Measurements from ENCODE around the gene DDIT4.
"Not testable (repeated sequence)": the region's sequence is repeated elsewhere in the genome, so short reads cannot be mapped to it uniquely, and the experiment has no call there.

DDIT4 gene

DNA sequence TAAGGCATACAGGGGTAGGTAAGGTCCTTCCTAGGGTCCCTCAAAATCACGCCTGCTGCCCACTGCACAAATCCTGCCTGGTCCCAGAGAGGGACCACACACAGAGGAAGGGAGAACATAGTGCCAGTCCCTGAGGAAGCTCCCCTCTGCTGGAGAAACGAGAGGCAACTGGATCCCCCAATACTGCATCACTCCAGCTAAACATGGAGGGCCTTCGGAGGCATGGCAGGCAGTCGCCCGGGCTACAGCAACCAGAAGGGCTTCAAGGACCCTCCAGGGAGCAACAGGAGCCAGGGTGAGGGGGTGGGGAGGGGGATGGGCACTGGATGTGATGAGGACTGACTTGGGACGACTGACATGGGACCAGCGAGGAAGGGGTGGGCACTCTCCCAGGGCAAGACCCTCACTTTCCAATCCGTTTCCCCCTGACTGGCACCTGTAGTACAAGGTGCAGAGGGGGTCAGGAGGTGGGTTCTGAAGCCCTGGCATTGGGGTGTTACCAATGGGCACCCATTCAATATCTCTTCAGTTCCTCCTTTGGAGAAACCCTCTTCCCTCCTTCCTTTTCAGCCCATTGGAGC is 21.7 kb downstream of the DDIT4 start:
- DNase-seq (ENCODE audit: low spot score), result no peak

DNA sequence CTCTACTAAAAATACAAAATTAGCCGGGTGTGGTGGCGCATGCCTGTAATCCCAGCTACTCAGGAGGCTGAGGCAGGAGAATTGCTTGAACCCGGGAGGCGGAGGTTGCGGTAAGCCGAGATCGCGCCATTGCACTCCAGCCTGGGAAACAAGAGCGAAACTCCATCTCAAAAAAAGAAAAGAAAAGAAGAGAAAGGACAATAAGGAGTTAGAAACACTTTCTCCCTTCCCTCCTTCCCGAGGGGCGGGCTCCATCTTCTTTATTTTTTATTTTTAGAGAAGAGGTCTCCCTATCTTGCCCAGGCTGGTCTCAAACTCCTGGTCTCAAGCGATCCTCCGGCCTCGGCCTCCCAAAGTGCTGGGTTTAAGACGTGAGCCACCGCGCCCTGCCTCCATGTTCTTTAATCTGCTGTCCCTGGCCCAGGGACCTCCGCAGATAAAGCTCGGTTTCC is 23.1 kb downstream of the DDIT4 start:
- DNase-seq (ENCODE audit: low spot score), result not testable (repeated sequence)

DNA sequence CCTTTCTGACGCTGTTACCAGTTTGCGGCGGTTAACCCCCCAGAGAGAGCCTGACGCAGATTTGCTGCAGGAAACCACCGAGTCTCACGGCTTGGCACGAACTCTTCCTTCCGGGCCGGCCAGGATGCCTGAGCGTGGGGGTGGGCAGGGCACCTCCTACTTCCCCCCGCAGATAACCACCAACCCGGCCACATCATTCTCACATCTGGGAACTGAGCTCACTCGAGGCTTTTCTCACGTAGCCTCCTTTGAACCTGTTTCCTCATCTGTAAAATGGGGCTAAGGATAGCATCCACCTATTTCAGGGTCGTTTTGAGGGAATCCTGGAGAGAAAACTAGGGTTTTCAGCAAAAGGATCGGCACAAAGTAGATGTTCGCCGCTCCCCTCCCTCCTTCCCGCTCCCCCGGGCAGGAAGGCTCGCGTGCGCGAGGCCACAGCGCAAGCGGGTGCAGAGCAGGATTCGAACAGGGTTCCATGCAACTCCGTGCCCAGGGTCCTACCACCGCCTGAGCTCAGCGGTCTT is 23.6 kb downstream of the DDIT4 start:
- peak; percentile 63 for DNase-seq (ENCODE audit: low spot score)

DNA sequence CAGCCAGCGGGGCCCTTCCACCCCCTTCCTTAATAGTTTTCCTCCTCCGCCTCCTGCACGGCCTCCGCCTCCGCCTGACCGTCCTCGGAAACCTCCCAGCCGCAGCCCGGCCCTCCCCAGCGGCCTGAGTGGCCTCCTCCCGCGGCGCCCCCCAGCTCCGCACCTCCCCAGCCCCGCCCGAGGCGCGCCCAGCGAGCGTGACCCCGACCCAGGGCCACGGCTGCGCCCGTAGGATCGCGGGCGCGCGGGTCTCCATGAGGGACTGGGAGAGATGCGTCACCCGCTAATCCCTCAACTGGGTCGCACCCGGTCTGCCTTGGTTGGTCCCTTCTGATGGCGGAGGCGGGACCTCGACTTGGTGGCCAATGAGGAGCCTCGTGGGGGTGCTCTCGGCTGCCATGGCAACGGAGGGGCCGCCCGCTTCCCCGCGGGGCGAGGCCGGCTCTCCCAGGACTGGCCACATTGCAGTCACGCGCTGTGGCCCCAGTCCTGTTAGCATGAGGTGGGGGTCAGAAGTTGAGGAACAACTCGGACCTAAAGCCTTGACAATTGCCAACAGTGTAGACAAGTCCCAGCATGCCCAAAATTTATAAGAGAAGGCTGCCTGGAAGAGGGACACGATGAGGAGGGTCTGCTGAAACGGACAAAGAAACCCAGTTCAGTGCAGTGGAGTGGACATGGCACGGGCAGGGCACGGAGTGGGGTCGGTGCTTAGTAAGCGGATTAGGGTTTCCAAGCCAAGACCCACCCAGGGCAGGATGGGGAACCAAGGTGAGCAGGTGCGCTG is 24.3 kb downstream of the DDIT4 start:
- peak; percentile 96 for DNase-seq (ENCODE audit: low spot score)

DNA sequence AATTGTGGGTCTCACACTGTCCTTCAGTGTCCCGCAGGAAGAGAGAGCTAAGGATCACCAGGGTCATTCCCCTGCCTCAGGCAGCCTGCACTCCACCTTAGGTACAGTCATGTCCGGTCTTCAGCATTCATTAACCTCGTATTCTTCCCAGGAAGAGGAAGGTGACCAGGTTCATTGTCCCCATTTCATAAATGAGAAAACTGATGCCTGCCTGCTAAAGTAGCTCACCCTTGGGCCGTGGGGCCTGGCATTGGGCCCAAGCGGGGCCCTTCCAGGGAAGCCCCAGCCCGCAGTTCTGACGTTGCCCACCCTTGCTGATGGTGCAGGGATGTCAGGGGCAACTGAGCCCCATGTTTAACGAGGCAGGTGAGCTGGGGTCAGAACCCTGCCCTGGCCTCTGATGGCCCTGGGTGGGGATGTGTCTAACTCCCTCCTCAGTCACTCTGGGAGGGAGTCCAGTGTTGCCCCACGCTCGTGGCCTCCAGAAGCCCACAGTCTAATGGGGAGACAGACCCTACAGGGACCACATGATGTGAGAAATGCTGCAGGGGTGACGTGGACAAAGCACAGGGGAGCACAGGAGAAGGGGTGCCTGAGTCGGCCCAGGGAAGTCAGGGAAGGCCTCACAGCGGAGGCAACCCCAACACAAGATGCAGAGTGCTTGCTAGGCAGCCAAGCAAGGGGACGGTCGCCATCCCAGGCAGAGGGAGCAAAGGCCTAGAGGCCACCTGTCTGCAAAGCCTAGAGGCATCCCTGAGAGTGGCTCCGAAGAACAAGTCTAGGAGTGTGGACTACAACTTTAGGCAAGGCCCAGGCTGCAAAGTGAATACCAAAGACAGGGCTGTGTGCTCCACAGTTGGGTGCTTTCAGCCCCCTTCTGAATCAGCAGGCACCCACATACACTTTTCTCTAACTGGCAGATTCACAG is 25.1 kb downstream of the DDIT4 start:
- DNase-seq (ENCODE audit: low spot score), result no peak

DNA sequence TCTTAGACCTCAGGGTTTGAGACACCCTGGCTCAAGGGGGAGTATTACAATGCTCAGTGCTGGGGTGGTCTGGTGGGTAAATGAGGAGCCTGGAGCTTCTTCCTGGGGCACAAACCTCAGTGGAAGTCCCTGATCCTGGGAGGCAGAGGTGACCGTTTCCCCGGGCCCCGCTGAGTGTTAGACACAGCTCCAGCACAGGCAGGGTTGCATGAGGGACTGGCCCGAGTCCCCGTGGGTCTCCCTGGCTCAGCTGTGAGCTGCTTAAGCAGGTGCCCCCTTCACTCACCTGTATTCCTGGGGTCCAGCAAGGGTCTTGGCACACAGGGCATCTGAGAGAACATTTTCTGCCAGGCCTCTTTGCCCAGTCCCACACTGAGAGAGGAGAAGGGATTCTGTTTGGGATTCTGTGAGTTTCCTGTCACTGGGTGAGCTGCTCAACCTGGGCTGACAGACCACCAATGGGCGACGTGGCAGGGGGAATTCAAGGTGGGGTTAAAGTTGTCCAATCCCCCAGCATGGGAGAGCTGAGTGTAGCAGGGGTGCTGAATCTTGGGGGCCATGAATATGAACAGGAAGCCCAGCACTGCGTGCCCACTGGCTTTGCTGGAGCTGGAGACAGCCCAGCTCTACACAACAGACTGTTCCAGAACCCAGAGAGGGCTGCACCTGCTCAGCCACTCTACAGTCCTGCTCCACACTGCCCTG is 29.9 kb downstream of the DDIT4 start:
- no peak for DNase-seq (ENCODE audit: low spot score)

DNA sequence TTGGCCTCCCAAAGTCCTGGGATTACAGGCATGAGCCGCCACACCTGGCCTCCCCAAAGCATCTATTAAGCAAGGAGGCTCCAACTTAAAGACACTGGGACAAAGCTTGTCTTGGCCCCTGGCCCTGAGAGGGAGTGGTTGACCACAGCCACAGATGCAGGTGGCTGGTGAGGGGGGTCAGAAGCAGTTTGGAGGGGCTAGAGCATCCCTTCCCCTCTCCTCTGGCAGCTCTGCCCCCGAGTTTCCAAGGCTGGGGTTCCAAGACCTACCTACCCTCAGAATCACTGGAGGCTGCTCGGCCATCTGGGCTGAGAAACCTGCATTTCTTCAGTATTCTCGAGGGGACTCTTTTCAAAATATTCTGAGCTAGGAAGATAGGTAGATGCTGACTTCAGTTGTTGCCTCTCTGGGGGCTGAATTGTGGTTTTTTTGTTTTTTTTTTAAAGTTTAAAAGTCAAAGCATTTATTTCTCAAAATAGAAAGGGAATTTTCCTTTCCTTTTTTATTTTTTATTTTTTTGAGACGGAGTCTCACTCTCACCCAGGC is 32.6 kb downstream of the DDIT4 start:
- DNase-seq (ENCODE audit: low spot score), result no peak

DNA sequence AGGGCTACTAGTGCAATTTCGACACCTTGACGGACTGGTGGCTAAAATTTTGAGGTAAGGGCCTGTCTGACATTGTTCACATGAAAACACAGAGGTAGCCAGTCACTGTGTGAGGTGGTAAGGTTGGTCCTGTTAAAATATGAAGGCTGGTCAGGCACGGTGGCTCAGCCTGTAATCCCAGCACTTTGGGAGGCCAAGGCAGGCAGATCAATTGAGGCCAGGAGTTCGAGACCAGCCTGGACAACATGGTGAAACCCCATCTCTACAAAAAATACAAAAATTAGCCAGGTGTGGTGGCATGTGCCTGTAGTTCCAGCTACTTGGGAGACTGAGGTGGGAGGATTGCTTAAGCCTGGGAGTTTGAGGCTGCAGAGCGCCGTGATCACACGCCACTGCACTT is 34.0 kb downstream of the DDIT4 start:
- DNase-seq (ENCODE audit: low spot score), result not testable (repeated sequence)

DNA sequence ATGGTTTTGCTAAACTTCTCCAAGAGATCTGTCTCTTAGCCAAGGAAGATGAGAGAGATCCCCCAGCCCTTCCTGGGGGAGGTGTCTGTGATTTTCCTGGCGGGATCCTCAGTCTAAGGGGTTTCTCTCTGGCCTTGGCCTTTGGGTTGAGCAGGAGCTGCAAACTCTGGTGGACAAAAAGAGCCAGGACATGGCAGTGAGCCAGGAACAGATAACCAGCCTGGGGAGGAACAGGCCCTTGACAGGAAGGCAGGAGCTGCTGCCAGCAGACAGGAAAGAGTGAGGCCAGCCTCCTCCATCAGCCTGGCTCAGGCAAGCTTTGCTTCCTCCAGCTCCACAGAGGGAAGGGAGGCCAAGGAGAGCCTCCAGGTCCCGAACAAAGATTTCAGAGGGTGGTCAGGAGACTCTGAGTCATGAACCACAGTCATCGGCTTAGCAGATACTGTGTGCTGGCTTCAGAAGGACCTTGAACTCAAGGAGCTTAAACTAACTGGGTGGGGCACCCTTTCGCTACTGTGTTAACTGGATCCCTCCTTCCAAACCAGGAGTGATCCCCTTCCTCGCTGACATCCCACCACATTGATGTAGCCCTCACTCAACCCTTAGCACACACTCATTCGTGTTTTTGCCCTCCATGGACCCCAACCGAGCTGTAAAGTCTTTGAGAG is 34.7 kb downstream of the DDIT4 start:
- DNase-seq (ENCODE audit: low spot score), result peak; percentile 90

DNA sequence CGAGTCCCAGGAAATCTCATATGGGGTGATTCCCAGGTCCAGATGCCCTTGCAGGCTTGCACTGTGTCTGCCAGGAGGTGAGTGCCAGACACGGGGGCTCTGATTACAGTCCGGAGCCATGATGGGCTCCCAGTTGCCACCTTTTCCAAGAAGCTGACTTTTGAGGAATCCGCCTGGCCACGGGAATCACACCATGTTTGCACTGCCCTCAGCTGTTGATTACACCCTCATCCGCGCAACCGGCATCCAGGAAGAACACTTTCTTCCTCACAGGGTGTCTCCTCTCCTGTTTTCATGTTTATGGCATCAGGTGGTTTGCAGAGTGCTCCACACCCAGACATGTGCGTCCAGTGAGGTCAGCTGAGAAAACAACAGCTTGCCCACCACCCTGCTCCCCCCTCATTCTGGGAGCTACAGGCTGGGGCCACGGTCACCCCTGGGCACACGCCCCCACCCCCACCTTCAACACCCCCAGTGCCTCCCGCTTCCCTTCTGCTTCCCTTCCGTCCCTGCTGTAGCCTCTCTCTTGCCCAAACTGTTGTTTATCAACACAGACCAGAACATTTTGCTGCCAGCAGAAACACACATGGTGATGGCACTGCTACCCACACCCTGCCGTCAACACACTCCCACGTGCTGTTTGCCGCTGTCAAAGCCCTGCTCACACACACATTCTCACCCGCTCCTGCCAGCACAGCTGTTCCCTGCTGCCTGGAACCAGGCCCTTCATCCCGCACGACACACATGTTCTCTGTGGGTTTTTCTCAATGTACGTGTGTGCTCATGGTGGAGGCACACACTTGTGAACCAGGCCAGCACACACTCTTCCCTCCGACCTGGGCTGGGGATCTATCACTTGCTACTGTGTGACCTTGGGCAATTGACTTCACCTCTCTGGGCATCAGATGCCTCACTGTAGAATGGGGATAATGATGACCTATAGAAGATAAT is 35.8 kb downstream of the DDIT4 start:
- peak; percentile 84 for DNase-seq (ENCODE audit: low spot score)

DNA sequence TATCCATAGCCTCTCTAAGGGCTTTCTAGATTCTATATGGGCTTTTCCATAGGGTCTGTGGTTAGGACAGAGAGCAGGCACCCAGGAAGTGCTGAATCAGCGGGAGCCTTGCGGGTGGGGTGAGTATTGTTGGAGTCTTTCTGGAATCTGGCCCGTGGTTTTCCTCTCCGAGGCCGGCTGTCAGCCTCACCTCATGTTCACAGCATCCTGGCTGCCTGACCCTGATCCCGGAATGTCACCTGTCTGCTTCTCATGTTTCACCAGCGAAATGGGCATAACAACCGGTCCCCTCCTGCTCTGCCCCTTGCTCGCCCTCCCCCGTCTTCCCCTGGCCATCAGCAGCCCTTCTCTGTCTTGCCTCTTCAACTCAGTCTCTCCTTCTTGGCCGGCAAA is 36.5 kb downstream of the DDIT4 start:
- DNase-seq (ENCODE audit: low spot score), result no peak

DNA sequence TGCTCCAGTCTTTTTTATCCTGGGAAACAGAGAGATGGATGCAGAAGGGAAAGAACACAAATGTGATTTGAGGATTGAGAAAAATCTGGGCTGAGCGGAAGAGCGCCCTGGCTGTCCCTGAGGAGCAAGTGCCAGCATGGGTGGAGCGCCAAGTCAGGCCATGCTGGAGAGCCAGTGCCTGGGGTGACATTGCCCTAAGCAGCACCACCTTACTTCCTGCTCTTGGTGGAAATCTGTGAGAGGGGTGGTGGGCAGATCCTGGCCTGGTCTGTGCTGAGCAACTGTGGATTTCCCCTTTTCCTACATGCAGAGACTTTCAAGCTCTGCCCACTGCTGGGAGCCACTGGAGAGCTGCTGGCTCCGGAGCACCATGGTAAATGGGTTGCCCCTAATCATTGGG is 36.9 kb downstream of the DDIT4 start:
- DNase-seq (ENCODE audit: low spot score), result no peak

DNA sequence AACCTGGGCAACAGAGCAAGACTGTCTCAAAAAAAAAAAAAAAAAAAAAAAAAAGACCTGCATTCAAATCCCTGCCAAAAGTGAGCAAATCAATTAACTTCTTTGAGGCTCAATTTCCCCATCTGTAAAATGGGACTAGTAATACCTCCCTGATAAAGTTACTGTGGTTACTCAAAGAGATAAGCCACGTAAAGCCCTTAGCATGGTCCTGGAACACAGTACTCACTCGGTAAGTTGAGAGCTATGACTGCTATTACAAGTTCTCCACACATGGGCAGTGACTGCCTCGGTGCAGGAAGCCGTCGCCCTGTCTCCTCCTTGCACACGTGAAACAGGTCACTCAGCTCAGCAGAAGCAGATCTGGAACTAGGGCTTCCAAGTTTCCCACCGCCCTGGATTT is 37.9 kb downstream of the DDIT4 start:
- DNase-seq (ENCODE audit: low spot score), result no peak

DNA sequence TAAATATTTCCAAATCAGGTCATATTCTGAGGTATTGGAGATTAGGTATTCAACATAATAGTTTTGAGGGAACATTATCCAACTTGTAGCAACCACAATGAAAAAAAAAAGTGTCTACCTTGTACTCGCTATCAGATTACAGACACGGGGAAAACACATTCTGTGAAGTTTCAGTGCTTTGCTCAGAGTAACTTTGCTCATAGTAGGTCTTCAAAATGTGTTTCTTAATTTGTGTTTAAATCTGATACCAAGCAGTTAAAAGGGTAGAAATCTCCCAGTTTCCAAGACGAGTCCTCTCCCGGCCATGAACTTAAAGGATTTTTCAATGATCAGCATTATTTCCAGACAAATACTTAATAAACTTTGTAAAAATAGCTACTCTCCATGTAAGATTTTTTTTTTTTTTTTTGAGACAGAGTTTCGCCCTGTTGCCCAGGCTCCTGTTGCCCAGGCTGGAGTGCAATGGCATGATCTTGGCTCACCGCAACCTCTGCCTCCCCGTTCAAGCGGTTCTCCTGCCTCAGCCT is 39.2 kb downstream of the DDIT4 start:
- no peak for DNase-seq (ENCODE audit: low spot score)

DNA sequence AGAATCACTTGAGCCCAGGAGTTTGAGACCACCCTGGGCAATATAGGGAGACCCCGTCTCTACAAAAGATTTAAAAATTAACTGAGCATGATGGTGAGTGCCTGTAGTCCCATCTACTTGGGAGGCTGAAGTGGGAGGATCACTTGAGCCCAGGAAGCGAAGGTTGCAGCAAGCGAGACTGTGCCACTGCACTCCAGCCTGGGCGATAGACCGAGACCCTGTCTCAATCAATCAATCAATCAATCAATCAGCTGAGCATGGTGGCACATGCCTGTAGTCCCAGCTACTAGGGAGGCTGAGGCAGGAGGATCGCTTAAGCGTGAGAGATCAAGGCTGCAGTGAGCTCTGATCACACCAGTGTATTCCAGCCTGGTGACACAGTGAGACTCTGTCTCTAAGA is 40.5 kb downstream of the DDIT4 start:
- no peak for DNase-seq (ENCODE audit: low spot score)

DNA sequence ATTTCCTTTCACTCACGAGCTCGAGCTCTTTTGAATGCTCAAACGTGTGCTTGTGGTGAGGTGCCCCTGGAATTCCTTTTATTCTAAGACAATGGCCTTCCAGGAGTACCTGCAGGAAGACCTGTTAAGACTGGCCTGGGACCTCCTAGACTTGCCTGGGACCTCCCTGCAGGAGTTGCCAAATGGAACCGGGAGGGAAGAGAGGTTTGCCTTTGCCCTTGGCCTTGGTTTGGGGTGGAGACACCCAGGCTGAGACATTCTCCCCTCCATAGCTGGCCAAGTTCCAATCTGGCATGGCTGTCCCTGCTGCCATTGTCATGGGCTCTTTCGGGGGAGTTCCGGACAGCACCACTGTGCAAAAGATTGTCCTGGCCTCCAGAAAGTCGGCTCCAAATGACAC is 41.3 kb downstream of the DDIT4 start:
- no peak for DNase-seq (ENCODE audit: low spot score)

DNA sequence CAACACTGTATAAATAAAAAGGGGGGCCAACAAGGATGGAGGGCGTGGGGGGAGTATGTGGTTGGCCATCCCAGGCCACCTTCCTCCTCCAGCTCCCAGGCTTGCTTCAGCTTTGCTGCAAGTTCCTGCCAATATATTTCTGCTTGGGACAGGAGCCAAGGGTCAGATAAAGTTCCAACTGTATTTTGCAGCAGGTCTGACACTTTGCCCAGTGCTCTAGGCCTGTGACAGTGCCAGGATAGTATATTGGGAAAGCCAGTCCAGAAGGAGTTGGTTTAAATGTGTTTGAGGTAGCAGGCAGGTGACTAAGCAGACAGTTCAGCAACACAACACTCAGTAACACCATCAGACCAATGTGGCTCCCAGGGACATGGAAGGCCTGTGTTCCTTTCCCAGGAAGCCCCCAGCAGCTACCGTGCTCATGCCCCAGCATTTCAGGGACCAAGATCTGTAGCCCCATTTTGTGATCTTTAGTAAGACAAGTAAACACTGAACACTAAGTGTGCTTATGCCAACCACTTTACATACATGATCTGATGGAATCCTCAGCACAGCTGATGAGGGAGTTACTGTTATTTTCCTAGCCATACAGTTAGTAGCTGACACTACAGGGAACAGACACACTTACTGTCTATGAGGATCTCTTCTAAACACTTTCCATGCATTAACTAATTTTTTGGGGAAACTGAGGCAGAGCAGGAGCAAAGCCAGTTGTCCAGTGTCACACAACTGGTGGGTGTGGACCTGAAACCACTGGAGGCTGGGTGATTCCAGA is 42.1 kb downstream of the DDIT4 start:
- peak; percentile 64 for DNase-seq (ENCODE audit: low spot score)

DNA sequence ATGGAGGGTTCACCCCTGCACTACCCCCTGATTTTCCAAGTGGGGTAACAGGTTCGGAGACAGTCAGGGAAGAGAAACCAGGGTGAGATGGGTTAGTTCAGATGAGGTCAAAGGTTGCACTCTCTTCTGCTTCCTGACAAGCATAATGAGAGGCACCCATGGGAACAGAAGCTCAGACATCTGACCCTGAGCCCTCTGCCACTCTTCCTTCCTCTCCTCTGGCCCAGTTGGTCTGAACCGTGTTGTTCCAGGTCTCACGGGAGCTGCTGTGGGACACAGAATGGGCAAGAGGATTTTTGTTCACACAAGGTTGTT is 42.6 kb downstream of the DDIT4 start:
- DNase-seq (ENCODE audit: low spot score), result no peak
